DOHH2 (cell line): Measurements from ENCODE around the gene NKX2-4.

Source experiments
- EZH2phosphoT487 ChIP-seq: fragments of 200-600 bp; sonication (generic); IDR thresholded peaks from 2 replicates; pipeline ENCODE4 v1.6.1; 2017; ENCODE audit warnings: borderline replicate concordance, mild to moderate bottlenecking, antibody characterized with exemption, low read length, moderate library complexity, mixed read lengths
- TF ChIP-seq, protein P1 (sequence below): fragments of 200-600 bp; sonication (generic); IDR thresholded peaks from one replicate; pipeline ENCODE4 v1.5.1; 2014; ENCODE audit warnings: antibody characterized with exemption, mild to moderate bottlenecking, low read depth, low read length; ENCODE audit not compliant: poor library complexity, severe bottlenecking

DNA sequence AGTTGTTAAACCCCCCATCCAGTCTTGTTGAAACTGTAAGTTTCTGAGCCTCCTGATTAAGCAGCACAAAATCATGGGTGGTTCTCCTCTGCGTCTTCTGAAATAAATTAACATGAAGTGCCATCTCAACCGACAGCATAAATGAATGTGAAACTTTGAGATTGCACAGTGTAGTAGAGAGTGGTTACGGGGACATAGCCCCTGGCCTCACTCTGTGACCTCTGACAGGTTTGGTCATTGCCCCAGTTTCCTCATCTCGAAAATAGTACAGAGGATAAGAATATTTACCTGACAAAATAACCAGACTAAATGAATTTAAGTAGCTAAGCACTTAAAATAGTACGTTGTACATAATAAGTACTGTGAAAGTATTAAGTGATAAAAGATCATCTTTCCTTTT, 19.1 kb downstream of the NKX2-4 start:
- TF ChIP-seq, protein P1, sequence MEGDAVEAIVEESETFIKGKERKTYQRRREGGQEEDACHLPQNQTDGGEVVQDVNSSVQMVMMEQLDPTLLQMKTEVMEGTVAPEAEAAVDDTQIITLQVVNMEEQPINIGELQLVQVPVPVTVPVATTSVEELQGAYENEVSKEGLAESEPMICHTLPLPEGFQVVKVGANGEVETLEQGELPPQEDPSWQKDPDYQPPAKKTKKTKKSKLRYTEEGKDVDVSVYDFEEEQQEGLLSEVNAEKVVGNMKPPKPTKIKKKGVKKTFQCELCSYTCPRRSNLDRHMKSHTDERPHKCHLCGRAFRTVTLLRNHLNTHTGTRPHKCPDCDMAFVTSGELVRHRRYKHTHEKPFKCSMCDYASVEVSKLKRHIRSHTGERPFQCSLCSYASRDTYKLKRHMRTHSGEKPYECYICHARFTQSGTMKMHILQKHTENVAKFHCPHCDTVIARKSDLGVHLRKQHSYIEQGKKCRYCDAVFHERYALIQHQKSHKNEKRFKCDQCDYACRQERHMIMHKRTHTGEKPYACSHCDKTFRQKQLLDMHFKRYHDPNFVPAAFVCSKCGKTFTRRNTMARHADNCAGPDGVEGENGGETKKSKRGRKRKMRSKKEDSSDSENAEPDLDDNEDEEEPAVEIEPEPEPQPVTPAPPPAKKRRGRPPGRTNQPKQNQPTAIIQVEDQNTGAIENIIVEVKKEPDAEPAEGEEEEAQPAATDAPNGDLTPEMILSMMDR = no peak
- no peak for TF ChIP-seq EZH2phosphoT487
